GM13976 (cell line): ENCODE data around the gene MYLK.

ENCODE experiments used
- DNase-seq: peaks from one replicate; pipeline ENCODE4 v3.0.0; 2012; ENCODE audit warnings: low spot score
- CTCF ChIP-seq: IDR thresholded peaks from 2 replicates; pipeline ENCODE4 v1.5.1; 2012; ENCODE audit warnings: borderline replicate concordance, mild to moderate bottlenecking; ENCODE audit not compliant: insufficient read depth; ENCODE audit errors: extremely low read depth, missing control alignments, control extremely low read depth
- in situ Hi-C: fragments of 300-500 bp; cut with MboI; formaldehyde crosslinking; loops from one replicate; pipeline ENCODE4 v1.12.0; 2022; ENCODE audit warnings: low sequenced_read_pairs, mixed read lengths, inconsistent platforms; ENCODE audit not compliant: unreplicated experiment

Gene MYLK

DNA sequence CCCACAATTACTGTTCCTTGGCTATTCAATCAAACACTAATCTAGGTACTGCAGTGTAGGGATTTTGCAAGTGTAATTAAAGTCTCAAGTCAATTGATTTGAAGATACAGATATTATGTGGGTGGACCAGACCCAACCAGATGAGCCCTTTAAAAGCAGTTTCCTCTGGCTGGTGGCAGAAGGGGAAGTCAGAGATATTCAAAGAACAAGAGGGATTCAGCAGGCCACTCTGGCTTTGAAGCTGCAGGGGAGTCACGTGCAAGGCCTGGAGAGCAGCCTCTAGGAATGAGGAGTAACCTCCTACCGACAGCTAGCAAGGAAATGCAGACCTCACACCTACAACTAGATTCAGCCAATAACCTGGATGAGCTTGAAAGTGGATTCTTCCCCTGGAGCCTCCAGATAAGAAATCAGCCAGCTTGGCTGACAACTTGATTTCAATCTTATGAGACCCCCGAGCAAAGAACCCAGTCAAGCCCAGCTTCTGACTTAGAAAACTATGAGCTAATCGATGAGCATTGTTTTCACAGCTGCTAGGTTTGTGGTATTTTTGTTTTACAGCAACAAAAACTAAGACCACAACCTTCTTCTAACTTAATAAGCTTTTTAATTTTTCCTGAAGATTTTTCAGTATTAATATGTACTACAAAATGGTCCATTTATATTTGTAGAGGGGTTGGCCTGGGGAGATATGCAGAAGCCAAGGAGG lies 312.7 kb downstream of the MYLK start:
- TF ChIP-seq CTCF, result no peak
- DNase-seq, result no peak
- in situ Hi-C loops, result no loop called here

GRCh38 chr3:123568875-123569274 lies 315.3 kb downstream of the MYLK start:
- in situ Hi-C loops, result no loop called here
- TF ChIP-seq CTCF, result no peak
- DNase-seq, result no peak

DNA sequence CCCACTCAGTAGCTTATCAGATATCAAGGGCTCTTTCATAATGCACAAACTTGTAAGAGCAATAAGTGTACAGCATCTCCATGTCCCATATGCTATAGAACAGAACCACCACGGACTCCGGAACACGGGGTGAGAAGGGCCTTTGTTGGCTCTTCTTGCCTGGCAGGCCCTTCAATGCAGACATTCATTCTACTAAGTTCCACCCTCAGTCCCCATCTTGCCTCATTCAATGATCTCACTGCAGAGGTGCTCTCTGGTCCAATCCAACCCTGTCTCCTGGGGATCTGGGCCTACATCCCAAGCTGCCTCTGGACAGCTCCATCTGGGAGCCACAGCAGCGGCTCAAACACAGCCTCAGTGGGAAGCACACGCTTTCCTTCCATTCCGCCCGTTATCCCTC lies 316.1 kb downstream of the MYLK start:
- in situ Hi-C loops, result no loop called here
- no peak for TF ChIP-seq CTCF
- no peak for DNase-seq

GRCh38 chr3:123564056-123564455 lies 320.1 kb downstream of the MYLK start:
- in situ Hi-C loops, result no loop called here
- no peak for TF ChIP-seq CTCF
- DNase-seq, result no peak

- no peak for TF ChIP-seq CTCF
- in situ Hi-C loops, result no loop called here
- no peak for DNase-seq
Measured at GRCh38 chr3:123562547-123562946, 321.6 kb downstream of the MYLK start.

- no peak for TF ChIP-seq CTCF
- in situ Hi-C loops, result no loop called here
- no peak for DNase-seq
Measured at GRCh38 chr3:123561188-123561587, 322.9 kb downstream of the MYLK start.
